ENCODE results near the gene PALLD. TPM values are rescaled to one million over a fixed set of nuclear protein-coding genes. Genes with fewer than 3 reads are reported as not detected.
A peak's percentile ranks its signal among the peaks of the same experiment; 100 is the strongest.

PALLD gene
- total RNA-seq, 1 donor from 2014 or later, result 204 TPM

GRCh38 chr4:168631241-168632162, 134.7 kb downstream of the PALLD start:
- H3K4me1 ChIP-seq, result peaks cover 4 to 25% of the 10 kb centered on the region in 2 donors
- H3K27me3 ChIP-seq, result no peaks in the 10 kb centered on the region
- H3K9me3 ChIP-seq, result no peaks in the 10 kb centered on the region
- peak overlapping the region; percentile 70 to 81 for H3K27ac ChIP-seq
- intact Hi-C loops (cut with DNase I), result loop anchor here (2.0 to 5.0 kb wide), 2 partner anchors 45 to 201 kb away; no protein-coding TSS in a partner anchor
- peak overlapping the region; percentile 69 to 72 for H3K4me3 ChIP-seq
- peak in 1 of 2 donors; percentile 73 for DNase-seq (ENCODE audit: low spot score in 2 of 2)
- TF ChIP-seq, protein P1, sequence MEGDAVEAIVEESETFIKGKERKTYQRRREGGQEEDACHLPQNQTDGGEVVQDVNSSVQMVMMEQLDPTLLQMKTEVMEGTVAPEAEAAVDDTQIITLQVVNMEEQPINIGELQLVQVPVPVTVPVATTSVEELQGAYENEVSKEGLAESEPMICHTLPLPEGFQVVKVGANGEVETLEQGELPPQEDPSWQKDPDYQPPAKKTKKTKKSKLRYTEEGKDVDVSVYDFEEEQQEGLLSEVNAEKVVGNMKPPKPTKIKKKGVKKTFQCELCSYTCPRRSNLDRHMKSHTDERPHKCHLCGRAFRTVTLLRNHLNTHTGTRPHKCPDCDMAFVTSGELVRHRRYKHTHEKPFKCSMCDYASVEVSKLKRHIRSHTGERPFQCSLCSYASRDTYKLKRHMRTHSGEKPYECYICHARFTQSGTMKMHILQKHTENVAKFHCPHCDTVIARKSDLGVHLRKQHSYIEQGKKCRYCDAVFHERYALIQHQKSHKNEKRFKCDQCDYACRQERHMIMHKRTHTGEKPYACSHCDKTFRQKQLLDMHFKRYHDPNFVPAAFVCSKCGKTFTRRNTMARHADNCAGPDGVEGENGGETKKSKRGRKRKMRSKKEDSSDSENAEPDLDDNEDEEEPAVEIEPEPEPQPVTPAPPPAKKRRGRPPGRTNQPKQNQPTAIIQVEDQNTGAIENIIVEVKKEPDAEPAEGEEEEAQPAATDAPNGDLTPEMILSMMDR (IDR thresholded peaks at IDR 0.05), result peak; percentile 40 to 50 (median 47)
- H3K36me3 ChIP-seq, result no peaks in the 10 kb centered on the region

- DNase-seq (ENCODE audit: low spot score in 2 of 2), result no peak
- Histone ChIP-seq H3K27ac (peak overlapping the region; percentile 70 to 81), H3K4me1 (peaks cover 4 to 30% of the 10 kb centered on the region in 2 donors)
Observed at GRCh38 chr4:168632301-168632725, 135.5 kb downstream of the PALLD start.

GRCh38 chr4:168633064-168633463, 136.2 kb downstream of the PALLD start:
- DNase-seq (ENCODE audit: low spot score in 2 of 2), result no peak
- Histone ChIP-seq H3K4me1 (peaks cover 4 to 30% of the 10 kb centered on the region in 2 donors), H3K4me3 (peak overlapping the region; percentile 69 to 72), H3K9me3 (no peaks in the 10 kb centered on the region), H3K27ac (peak overlapping the region; percentile 70 to 81), H3K36me3 (no peaks in the 10 kb centered on the region), H3K27me3 (no peaks in the 10 kb centered on the region)
- intact Hi-C loops (cut with DNase I), result loop anchor here (2.0 to 5.0 kb wide), 2 partner anchors 46 to 199 kb away; no protein-coding TSS in a partner anchor
- TF ChIP-seq, protein P1 (IDR thresholded peaks at IDR 0.05), result no peak

More at GRCh38 chr4:168632301-168632725, 135.5 kb downstream of the PALLD start:
- Histone ChIP-seq H3K27me3 (no peaks in the 10 kb centered on the region), H3K4me3 (peak overlapping the region; percentile 69 to 72), H3K36me3 (no peaks in the 10 kb centered on the region), H3K9me3 (no peaks in the 10 kb centered on the region)
- TF ChIP-seq, protein P1 (IDR thresholded peaks at IDR 0.05), result no peak
- intact Hi-C loops (cut with DNase I), result loop anchor here (2.0 to 5.0 kb wide), 2 partner anchors 46 to 200 kb away; no protein-coding TSS in a partner anchor

- intact Hi-C loops (cut with DNase I), result loop anchor here (2.0 to 5.0 kb wide), 2 partner anchors 47 to 199 kb away; no protein-coding TSS in a partner anchor
- Histone ChIP-seq H3K27ac (peak overlapping the region; percentile 81 to 89), H3K36me3 (no peaks in the 10 kb centered on the region), H3K4me1 (peaks cover 4 to 30% of the 10 kb centered on the region in 2 donors), H3K9me3 (no peaks in the 10 kb centered on the region), H3K4me3 (peak overlapping the region; percentile 34 to 69), H3K27me3 (no peaks in the 10 kb centered on the region)
- no peak for DNase-seq (ENCODE audit: low spot score in 2 of 2)
- TF ChIP-seq, protein P1 (IDR thresholded peaks at IDR 0.05), result no peak
Observed at GRCh38 chr4:168633496-168633895, 136.6 kb downstream of the PALLD start.

DNA sequence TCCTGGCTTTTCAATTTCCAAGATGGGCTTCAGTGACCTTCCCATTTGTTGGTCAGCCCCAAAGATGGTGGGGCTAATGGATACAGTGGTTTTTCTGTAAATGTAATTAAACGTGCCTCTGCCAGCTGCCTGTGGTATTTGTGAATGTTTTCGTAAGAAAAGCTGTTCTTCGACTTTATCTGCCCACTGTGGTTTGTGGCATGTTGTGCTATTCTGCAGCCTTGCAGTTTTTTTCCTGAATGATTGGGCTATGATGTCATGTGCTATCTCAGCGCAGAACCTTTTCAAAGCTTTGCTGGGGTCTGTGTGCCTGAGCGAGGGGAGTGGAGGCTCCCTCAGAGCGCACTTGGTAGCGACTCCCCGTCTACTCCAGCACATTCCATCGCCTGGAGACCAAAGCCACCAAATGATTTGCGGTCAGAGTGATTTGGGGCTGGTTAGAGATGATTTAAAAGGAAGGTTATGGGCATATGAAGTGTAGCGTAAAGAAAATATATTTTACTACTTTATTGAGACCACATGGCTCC, 137.5 kb downstream of the PALLD start:
- Histone ChIP-seq H3K9me3 (no peaks in the 10 kb centered on the region), H3K4me1 (peaks cover 4 to 30% of the 10 kb centered on the region in 2 donors), H3K27me3 (no peaks in the 10 kb centered on the region), H3K36me3 (no peaks in the 10 kb centered on the region), H3K27ac (peak overlapping the region; percentile 81 to 89), H3K4me3 (peak overlapping the region; percentile 34 to 49)
- DNase-seq (ENCODE audit: low spot score in 2 of 2), result no peak
- TF ChIP-seq, protein P1 (IDR thresholded peaks at IDR 0.05), result no peak
- intact Hi-C loops (cut with DNase I), result loop anchor here (2.0 to 5.0 kb wide), 3 partner anchors 62 to 198 kb away; no protein-coding TSS in a partner anchor
